ENCODE measurements around the gene DNAJB1.

- TF ChIP-seq EZH2phosphoT487 (IDR thresholded peaks at IDR 0.05; ENCODE audit: insufficient read depth, low read depth) (no peak), EZH2 (IDR thresholded peaks at IDR 0.05; ENCODE audit: insufficient read depth, poor library complexity, severe bottlenecking) (no peak)
Measured at GRCh38 chr19:14562660-14563589, 44.7 kb upstream of the DNAJB1 start.

Data from GM23248 (cell line).